Naive thymus-derived CD8-positive, alpha-beta T cell (primary cell): Measurements from ENCODE around the gene MUC5B. TPM values are rescaled to one million over a fixed set of nuclear protein-coding genes. Genes with fewer than 3 reads are reported as not detected.

Experiments used
- ATAC-seq, 2 donors: fragments of 150-1000 bp; cut with Tn5 transposase in 1 of 2; sonication (Bioruptor Pico), chemical (Tn5 transposase) in 1 of 2; 1 replicate in 1 of 2; 2 replicates in 1 of 2; pipeline ENCODE4 v1.10.0; 2021; ENCODE audit warnings: mild to moderate bottlenecking in 2 of 2, moderate library complexity in 2 of 2
- POLR2A ChIA-PET: fragments of 350-600 bp; sonication (Branson Sonifier 250); formaldehyde crosslinking; loops from one replicate; lab custom pipeline; 2021; ENCODE audit warnings: antibody characterized with exemption; lab: Charles Lee
- DNase-seq, 10 donors: peaks; one replicate each; pipeline versions ENCODE4 v3.0.0 to v3.0.0-alpha.2; 2020 to 2022
- H3K27ac Mint-ChIP-seq, 10 donors: one replicate each; pipeline ENCODE4 v1.8.0; 2020 to 2022; ENCODE audit warnings: mild to moderate bottlenecking in 10 of 10, mixed read lengths in 10 of 10, moderate library complexity in 4 of 10, inconsistent platforms in 1 of 10
- H3K27me3 Mint-ChIP-seq, 5 donors: one replicate each; pipeline ENCODE4 v1.8.0; 2021 to 2022; ENCODE audit warnings: mixed read lengths in 5 of 5
- H3K36me3 Mint-ChIP-seq, 3 donors: one replicate each; pipeline ENCODE4 v1.8.0; 2020 to 2022; ENCODE audit warnings: mixed read lengths in 3 of 3, mild to moderate bottlenecking in 2 of 3, inconsistent platforms in 1 of 3
- H3K4me1 Mint-ChIP-seq, 4 donors: one replicate each; pipeline ENCODE4 v1.8.0; 2021 to 2022; ENCODE audit warnings: mixed read lengths in 4 of 4
- H3K4me3 Mint-ChIP-seq, 10 donors: one replicate each; pipeline ENCODE4 v1.8.0; 2020 to 2022; ENCODE audit warnings: mild to moderate bottlenecking in 10 of 10, mixed read lengths in 10 of 10, moderate library complexity in 6 of 10, inconsistent platforms in 1 of 10
- H3K9me3 Mint-ChIP-seq, 9 donors: one replicate each; pipeline ENCODE4 v1.8.0; 2020 to 2022; ENCODE audit warnings: mixed read lengths in 9 of 9, mild to moderate bottlenecking in 3 of 9, inconsistent platforms in 1 of 9, moderate library complexity in 1 of 9
- polyA plus RNA-seq, 3 donors: library from polyadenylated mRNA; unstranded; fragments of 300-500 nt; fragmentation: Illumina TruSeq; gene quantifications; one replicate each; pipeline ENCODE4 v1.2.3, GENCODE V29; 2021
- total RNA-seq, 8 experiments: library from RNA in 2 of 8; stranded (reverse) in 2 of 8; gene quantifications; one replicate each; pipeline ENCODE4 v1.2.3 and lab custom pipeline; 2021 to 2026

The MUC5B gene
- total and polyA plus RNA-seq, 5 experiments from 2014 or later: not detected

DNA sequence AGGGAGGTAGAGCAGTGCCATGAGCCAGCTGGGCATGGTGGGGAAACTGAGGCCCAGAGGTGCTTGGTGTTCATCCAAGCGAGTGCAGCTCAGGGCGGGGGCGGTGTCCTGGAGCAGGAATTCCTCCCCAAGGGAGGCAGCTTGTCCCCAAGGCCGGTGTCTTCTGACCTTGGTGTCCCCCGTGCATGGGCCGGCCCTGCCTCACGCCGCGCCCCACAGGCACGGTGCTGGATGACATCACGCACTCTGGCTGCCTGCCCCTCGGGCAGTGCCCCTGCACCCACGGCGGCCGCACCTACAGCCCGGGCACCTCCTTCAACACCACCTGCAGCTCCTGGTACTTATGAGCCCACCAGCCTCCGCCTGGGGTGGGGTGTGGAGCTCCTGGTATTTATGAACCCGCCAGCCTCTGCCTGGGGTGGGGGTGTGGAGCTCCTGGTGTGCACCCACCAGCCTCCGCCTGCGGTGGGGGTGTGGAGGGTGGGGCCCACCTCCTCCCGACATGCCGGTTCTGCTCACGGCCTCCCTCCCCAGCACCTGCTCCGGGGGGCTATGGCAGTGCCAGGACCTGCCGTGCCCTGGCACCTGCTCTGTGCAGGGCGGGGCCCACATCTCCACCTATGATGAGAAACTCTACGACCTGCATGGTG, 6.7 kb downstream of the MUC5B start:
- H3K4me1 Mint-ChIP-seq: no peaks in the 10 kb centered on the region
- POLR2A ChIA-PET: no interaction called here
- no peak overlapping the region for H3K27ac Mint-ChIP-seq
- ATAC-seq (no peak), DNase-seq (peak in 2 of 10 donors; percentile 2 to 51)
- H3K36me3 Mint-ChIP-seq: no peaks in the 10 kb centered on the region
- no peak overlapping the region for H3K4me3 Mint-ChIP-seq
- H3K9me3 Mint-ChIP-seq: no peaks in the 10 kb centered on the region
- peaks cover 0 to 1% (median 0%) of the 10 kb centered on the region in 5 donors for H3K27me3 Mint-ChIP-seq

DNA sequence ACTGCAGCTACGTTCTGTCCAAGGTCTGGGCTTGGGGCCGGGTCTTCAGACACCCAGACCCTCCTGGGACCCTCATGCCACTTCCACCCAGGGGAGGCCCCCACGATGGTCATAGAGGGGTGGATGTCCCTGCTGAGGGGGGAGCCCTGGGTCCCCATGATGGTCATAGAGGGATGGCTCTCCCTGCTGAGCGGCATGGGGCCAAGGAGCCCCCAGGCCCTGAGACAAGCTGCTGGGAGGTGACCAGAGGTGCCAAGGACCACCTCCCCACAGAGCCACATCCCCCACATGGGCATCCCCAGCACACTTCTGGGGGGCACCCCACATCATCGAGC, 7.2 kb downstream of the MUC5B start:
- no peaks in the 10 kb centered on the region for H3K9me3 Mint-ChIP-seq
- POLR2A ChIA-PET: no interaction called here
- H3K27ac Mint-ChIP-seq: peak overlapping the region in 1 of 10 donors; percentile 9
- no peaks in the 10 kb centered on the region for H3K36me3 Mint-ChIP-seq
- peaks cover 0 to 1% (median 0%) of the 10 kb centered on the region in 5 donors for H3K27me3 Mint-ChIP-seq
- ATAC-seq (no peak), DNase-seq (peak in 1 of 10 donors; percentile 50)
- H3K4me3 Mint-ChIP-seq: no peak overlapping the region
- no peaks in the 10 kb centered on the region for H3K4me1 Mint-ChIP-seq

DNA sequence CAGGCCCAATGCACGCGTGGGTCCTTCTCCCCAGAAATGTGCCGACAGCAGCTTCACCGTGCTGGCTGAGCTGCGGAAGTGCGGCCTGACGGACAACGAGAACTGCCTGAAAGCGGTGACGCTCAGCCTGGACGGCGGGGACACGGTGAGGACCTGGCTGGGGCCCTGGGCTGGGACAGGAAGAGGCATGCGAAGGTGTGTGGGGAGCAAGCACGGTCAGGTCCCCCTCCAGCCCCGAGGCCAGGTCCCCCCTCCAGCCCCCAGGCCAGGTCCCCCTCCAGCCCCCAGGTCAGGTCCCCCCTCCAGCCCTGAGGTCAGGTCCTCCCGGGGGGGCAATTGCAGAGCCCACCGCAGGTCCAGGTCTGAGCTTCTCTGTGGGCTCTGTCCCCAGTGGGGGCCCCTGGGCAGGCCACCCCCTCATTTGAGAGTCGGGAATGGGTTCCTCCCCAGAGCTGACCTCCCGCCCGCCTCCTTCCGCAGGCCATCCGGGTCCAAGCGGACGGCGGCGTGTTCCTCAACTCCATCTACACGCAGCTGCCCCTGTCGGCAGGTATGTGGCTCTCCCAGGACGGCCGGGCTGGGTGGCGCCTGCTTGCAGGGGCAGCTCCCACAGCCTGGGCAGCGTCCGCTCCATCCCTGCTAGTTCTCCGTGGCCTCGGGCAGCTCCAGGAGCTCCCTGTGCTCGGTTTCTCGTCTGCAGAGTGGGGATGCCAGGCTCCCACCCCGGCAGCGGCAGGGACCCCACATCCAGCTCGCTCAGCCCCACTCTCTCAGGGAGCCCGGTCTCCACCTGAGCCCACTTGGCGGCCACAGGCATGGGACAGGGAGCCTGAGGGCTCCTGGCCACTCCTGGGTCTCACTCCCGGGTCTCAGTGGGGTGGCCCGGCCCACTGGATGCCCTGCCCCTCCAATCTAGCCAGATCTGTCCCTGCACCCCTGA, 7.9 kb downstream of the MUC5B start:
- DNase-seq (peak in 2 of 10 donors; percentile 3 to 58), ATAC-seq (no peak)
- no peaks in the 10 kb centered on the region for H3K4me1 Mint-ChIP-seq
- peaks cover 0 to 1% (median 0%) of the 10 kb centered on the region in 5 donors for H3K27me3 Mint-ChIP-seq
- H3K4me3 Mint-ChIP-seq: no peak overlapping the region
- H3K36me3 Mint-ChIP-seq: no peaks in the 10 kb centered on the region
- H3K9me3 Mint-ChIP-seq: no peaks in the 10 kb centered on the region
- no peak overlapping the region for H3K27ac Mint-ChIP-seq
- POLR2A ChIA-PET: no interaction called here

DNA sequence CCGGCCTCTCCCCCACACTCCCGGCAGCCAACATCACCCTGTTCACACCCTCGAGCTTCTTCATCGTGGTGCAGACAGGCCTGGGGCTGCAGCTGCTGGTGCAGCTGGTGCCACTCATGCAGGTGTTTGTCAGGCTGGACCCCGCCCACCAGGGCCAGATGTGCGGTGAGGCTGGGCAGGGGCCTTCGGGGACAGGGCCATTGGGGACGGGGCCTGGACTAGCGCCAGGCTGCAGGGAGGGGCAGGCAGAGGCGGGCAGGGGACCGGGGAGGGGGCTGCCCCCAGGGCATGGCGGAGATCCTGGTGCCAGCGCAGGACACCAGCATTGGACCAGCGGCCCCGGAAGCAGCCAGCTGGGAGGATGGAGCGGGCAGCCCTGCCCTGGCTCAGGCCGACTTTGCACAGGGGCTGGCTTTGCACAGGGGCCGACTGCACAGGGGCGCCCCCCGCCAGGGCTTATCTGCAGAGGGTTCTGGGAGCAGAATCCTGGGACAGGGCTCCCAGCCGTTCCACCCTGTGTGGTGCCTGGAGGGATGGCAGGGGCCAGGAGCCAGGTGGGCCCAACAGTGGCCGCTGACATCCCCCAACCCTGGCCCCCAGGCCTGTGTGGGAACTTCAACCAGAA, 8.6 kb downstream of the MUC5B start:
- H3K36me3 Mint-ChIP-seq: no peaks in the 10 kb centered on the region
- no peak overlapping the region for H3K27ac Mint-ChIP-seq
- peak in 2 of 10 donors; percentile 1 to 46 for DNase-seq
- H3K27me3 Mint-ChIP-seq: peaks cover 0 to 1% (median 0%) of the 10 kb centered on the region in 5 donors
- no peaks in the 10 kb centered on the region for H3K9me3 Mint-ChIP-seq
- ATAC-seq: no peak
- no peaks in the 10 kb centered on the region for H3K4me1 Mint-ChIP-seq
- no peak overlapping the region for H3K4me3 Mint-ChIP-seq
- POLR2A ChIA-PET: no interaction called here

DNA sequence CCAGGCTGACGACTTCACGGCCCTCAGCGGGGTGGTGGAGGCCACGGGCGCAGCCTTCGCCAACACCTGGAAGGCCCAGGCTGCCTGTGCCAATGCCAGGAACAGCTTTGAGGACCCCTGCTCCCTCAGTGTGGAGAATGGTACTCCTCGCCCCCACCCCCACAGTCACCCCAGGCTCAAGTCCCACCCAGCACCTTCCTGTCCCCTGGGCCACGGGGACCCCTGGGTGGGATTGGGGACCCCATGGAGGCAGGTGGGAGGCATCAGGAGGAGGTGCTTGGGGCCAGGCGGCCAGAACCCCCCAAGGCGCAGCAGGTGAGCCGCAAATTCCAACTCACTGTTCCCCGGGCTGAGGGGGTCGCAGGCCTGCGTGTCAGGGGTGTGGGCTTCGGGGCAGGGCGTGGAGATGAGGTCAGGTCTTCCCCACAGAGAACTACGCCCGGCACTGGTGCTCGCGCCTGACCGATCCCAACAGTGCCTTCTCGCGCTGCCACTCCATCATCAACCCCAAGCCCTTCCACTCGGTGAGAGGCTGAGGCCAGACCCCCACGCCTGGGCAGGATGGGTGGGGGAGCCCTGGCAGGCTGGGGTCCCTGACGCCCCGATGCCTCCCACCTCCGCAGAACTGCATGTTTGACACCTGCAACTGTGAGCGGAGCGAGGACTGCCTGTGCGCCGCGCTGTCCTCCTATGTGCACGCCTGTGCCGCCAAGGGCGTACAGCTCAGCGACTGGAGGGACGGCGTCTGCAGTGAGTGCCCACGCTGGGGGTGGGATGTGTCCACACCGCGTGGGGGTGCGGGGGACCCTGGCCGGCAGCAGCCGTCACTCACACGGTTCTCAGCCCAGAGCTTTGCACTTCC, 9.4 kb downstream of the MUC5B start:
- Mint-ChIP-seq H3K36me3 (no peaks in the 10 kb centered on the region), H3K27ac (no peak overlapping the region), H3K4me3 (no peak overlapping the region), H3K4me1 (no peaks in the 10 kb centered on the region), H3K9me3 (no peaks in the 10 kb centered on the region), H3K27me3 (peaks cover 0 to 1% (median 0%) of the 10 kb centered on the region in 5 donors)
- POLR2A ChIA-PET: no interaction called here
- DNase-seq (peak in 2 of 10 donors; percentile 2 to 37), ATAC-seq (no peak)

DNA sequence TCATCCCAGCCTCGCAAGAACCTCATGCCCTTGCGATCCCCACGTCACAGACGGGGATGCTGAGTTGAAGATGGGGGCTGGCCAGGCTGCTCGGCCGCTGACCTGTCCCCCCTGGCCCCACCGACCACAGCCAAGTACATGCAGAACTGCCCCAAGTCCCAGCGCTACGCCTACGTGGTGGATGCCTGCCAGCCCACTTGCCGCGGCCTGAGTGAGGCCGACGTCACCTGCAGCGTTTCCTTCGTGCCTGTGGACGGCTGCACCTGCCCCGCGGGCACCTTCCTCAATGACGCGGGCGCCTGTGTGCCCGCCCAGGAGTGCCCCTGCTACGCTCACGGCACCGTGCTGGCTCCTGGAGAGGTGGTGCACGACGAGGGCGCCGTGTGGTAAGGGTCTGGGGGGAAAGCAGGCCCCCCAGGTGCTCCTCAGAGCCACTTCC, 10.0 kb downstream of the MUC5B start:
- peak in 2 of 10 donors; percentile 4 to 46 for DNase-seq
- no peak for ATAC-seq
- H3K4me1 Mint-ChIP-seq: no peaks in the 10 kb centered on the region
- H3K27ac Mint-ChIP-seq: no peak overlapping the region
- H3K36me3 Mint-ChIP-seq: no peaks in the 10 kb centered on the region
- no peak overlapping the region for H3K4me3 Mint-ChIP-seq
- H3K9me3 Mint-ChIP-seq: no peaks in the 10 kb centered on the region
- POLR2A ChIA-PET: no interaction called here
- H3K27me3 Mint-ChIP-seq: peaks cover 0 to 1% (median 0%) of the 10 kb centered on the region in 5 donors

DNA sequence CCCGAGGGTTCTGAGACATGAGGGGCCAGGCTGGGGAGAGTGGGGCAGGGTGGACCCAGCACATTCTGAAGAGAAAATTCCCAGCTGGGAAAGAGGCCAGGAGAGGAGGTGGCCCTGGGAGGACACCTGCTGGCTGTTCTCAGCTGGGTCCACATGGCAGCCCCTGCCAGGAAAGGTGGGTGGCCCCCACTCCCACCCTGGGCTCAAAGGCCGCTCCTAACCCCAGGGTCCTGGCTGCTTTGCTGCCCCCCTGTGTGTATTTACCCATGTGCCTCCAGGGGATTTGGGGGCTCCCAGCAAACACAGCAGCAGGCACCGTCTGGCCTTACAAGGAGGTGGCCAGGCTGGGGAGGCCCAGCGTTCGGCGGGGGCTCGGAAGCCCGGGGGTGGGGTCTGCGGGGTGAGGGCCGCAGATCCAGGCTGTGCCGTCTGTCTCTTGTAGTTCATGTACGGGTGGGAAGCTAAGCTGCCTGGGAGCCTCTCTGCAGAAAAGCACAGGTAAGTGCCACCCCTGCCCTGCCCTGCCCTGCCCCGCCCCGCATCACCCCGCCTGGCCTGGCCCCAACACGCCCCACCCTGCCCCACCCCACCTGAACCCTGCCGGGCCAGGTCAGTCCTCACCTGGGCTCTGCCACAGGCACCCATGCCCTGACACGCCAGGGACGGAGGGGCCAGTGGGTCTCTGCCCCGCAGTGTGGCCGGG, 10.6 kb downstream of the MUC5B start:
- Mint-ChIP-seq H3K4me1 (no peaks in the 10 kb centered on the region), H3K27ac (no peak overlapping the region), H3K36me3 (no peaks in the 10 kb centered on the region), H3K4me3 (no peak overlapping the region), H3K9me3 (no peaks in the 10 kb centered on the region), H3K27me3 (peaks cover 0 to 1% (median 0%) of the 10 kb centered on the region in 5 donors)
- ATAC-seq (no peak), DNase-seq (peak in 2 of 10 donors; percentile 1 to 21)
- POLR2A ChIA-PET: no interaction called here

DNA sequence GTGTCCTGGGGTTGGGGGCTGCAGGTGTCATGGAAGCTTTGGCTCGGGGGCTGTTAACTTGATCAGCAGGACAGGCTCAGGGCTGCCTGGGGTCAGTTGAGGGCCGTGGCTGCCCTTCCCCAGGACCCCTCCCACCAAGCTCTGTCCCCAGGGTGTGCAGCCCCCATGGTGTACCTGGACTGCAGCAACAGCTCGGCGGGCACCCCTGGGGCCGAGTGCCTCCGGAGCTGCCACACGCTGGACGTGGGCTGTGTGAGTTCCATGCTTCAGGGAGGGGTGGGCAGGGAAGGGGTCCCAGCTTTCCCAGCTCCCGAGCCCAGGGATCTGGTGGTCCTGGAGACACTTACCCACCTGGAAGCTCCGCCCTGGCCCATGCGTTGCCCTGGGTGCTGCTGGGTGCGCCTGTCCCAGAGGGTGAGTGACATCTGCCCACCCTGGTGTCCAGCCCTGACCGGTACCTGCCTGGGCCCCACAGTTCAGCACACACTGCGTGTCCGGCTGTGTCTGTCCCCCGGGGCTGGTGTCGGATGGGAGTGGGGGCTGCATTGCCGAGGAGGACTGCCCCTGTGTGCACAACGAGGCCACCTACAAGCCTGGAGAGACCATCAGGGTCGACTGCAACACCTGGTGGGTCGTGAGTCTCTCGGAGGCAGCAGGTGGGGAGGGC, 11.3 kb downstream of the MUC5B start:
- DNase-seq (peak in 2 of 10 donors; percentile 3 to 60), ATAC-seq (no peak)
- POLR2A ChIA-PET: no interaction called here
- Mint-ChIP-seq H3K27ac (no peak overlapping the region), H3K9me3 (no peaks in the 10 kb centered on the region), H3K4me3 (no peak overlapping the region), H3K36me3 (no peaks in the 10 kb centered on the region), H3K4me1 (no peaks in the 10 kb centered on the region), H3K27me3 (peaks cover 0 to 1% (median 0%) of the 10 kb centered on the region in 5 donors)

DNA sequence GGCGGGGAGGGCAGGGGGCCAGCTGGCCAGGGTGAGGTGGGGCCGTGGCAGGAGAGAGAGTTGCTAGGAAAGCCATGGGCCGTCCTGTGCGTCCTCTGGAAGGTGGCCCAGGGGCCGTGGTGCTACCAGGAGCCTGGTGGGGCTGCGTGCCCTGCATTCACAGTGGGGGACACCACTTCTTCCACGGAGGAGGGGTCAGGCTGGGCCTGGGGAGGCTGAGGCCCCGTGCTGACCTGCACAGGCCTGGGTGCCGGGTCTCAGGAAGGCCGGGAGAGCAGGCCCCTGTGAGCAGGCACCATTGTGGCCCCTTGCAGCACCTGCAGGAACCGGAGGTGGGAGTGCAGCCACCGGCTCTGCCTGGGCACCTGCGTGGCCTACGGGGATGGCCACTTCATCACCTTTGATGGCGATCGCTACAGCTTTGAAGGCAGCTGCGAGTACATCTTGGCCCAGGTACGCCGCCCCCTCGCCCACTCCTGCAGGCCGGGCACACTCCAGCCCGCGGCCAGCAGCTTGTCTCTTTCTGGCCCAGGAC, 12.0 kb downstream of the MUC5B start:
- H3K4me1 Mint-ChIP-seq: no peaks in the 10 kb centered on the region
- no peaks in the 10 kb centered on the region for H3K9me3 Mint-ChIP-seq
- no peaks in the 10 kb centered on the region for H3K36me3 Mint-ChIP-seq
- peak in 2 of 10 donors; percentile 3 to 47 for DNase-seq
- no peak for ATAC-seq
- POLR2A ChIA-PET: no interaction called here
- no peak overlapping the region for H3K27ac Mint-ChIP-seq
- peaks cover 0 to 1% (median 0%) of the 10 kb centered on the region in 5 donors for H3K27me3 Mint-ChIP-seq
- H3K4me3 Mint-ChIP-seq: no peak overlapping the region

DNA sequence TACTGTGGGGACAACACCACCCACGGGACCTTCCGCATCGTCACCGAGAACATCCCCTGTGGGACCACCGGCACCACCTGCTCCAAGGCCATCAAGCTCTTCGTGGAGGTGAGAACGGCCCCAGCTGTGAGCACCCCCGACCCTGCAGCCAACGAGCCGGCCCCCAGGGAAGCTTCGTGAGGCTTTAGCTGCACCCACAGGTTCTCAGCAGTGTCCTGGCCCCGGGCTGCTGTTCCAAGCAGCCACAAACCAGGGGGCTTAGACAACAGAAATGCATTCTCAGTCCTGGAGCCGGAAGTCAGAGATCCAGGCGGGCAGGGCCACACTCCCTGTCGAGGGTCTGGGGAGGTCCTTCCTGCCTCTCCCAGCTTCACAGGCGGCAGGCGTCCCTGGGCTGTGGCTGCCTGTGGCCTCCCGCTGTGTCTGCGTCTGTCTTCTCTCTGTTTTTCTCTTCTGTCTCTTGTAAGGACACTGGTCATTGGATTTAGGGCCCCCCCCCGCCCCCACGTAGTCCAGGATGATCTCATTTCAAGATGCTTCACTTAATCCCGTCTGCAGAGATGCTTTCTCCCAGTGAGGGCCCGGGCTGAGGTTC, 12.5 kb downstream of the MUC5B start:
- no peaks in the 10 kb centered on the region for H3K9me3 Mint-ChIP-seq
- H3K4me3 Mint-ChIP-seq: no peak overlapping the region
- no peaks in the 10 kb centered on the region for H3K4me1 Mint-ChIP-seq
- H3K27ac Mint-ChIP-seq: no peak overlapping the region
- H3K36me3 Mint-ChIP-seq: no peaks in the 10 kb centered on the region
- peaks cover 0 to 1% (median 0%) of the 10 kb centered on the region in 5 donors for H3K27me3 Mint-ChIP-seq
- ATAC-seq (no peak), DNase-seq (peak in 2 of 10 donors; percentile 2 to 52)
- POLR2A ChIA-PET: no interaction called here

DNA sequence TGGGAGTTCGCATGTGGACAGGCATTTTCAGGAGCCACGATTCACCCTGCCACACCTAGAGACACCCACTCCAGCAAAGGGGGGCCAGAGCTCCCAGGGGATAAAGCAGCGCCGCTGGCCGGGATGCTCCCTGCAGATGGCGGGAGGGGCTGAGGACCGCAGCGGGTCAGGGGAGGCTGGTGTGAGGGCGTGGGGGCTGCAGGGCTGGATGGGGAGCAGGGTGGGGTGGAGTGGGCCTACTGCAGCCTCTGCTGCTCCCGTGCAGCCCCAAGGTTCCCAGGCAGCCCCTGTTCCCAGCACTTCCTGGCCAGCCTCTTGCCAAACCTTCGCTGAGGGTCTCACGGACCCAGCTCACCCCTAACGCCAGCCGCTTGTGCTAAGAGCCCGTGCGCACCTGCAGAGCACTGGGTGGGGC, 13.0 kb downstream of the MUC5B start:
- ATAC-seq (no peak), DNase-seq (peak in 2 of 10 donors; percentile 1 to 41)
- Mint-ChIP-seq H3K4me1 (no peaks in the 10 kb centered on the region), H3K36me3 (no peaks in the 10 kb centered on the region), H3K9me3 (no peaks in the 10 kb centered on the region), H3K4me3 (no peak overlapping the region), H3K27me3 (peaks cover 0 to 1% (median 0%) of the 10 kb centered on the region in 5 donors), H3K27ac (no peak overlapping the region)
- POLR2A ChIA-PET: no interaction called here
